MM.1S (cell line): ENCODE data around the gene SCN2A.

Source experiments
- EZH2 ChIP-seq: fragments of 300-600 bp; sonication (generic); optimal IDR thresholded peaks from 2 replicates; pipeline ENCODE3; 2017; ENCODE audit warnings: low read depth, mild to moderate bottlenecking, antibody characterized with exemption, low read length, mixed read lengths
- TF ChIP-seq, protein P1 (sequence below): fragments of 300-600 bp; sonication (generic); IDR thresholded peaks from 2 replicates; pipeline ENCODE4 v1.5.1; 2016; ENCODE audit warnings: antibody characterized with exemption, low read length, mixed read lengths

DNA sequence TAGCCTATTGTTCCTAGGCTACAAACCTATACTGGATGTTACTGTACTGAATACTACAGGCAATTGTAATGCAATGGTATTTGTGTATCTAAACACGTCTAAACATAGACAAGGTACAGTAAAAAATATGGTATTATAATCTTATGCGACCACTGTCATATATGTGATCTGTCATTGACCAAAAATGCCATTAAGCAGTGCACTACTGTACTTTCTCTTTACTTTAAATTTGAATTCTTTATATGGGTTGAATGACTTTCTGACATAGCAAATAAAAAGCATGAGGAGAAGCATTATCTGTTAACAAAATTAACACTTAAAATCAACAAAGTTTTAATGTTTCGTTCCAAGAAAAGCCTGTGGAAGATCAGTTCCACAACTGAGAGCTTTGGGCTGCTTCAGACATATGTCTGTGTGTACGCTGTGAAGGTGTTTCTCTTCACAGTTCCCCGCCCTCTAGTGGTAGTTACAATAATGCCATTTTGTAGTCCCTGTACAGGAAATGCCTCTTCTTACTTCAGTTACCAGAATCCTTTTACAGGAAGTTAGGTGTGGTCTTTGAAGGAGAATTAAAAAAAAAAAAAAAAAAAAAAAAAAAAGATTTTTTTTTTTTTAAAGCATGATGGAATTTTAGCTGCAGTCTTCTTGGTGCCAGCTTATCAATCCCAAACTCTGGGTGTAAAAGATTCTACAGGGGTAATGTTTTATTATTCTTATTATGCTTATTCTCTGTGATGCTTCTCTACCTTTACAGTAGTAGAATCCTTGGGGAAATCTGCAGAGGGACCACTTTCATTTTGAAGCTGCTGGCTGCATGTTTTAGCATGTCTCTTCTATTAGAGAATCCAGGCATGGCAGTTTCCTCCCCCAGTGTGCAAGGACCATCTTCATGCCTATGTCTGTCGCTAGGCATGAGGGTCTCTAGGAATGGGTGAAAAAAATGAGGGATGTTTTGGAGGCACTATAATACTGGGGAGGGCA lies 54.5 kb downstream of the SCN2A start:
- TF ChIP-seq, protein P1, sequence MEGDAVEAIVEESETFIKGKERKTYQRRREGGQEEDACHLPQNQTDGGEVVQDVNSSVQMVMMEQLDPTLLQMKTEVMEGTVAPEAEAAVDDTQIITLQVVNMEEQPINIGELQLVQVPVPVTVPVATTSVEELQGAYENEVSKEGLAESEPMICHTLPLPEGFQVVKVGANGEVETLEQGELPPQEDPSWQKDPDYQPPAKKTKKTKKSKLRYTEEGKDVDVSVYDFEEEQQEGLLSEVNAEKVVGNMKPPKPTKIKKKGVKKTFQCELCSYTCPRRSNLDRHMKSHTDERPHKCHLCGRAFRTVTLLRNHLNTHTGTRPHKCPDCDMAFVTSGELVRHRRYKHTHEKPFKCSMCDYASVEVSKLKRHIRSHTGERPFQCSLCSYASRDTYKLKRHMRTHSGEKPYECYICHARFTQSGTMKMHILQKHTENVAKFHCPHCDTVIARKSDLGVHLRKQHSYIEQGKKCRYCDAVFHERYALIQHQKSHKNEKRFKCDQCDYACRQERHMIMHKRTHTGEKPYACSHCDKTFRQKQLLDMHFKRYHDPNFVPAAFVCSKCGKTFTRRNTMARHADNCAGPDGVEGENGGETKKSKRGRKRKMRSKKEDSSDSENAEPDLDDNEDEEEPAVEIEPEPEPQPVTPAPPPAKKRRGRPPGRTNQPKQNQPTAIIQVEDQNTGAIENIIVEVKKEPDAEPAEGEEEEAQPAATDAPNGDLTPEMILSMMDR: peak; percentile 67
- TF ChIP-seq EZH2: no peak
